GM12891 (cell line): Measurements from ENCODE around the gene PYGM.

Experiments used
- PAX5 ChIP-seq: IDR thresholded peaks from 2 replicates; pipeline ENCODE4 v1.6.1; 2011; ENCODE audit warnings: low read length, moderate library complexity, mild to moderate bottlenecking; ENCODE audit not compliant: insufficient read depth, severe bottlenecking
- POLR2A ChIP-seq: IDR thresholded peaks from 2 replicates; pipeline ENCODE4 v1.6.1; 2011; ENCODE audit warnings: low read depth, low read length, control low read depth
- POLR2AphosphoS5 ChIP-seq: IDR thresholded peaks from 2 replicates; pipeline ENCODE4 v1.6.1; 2011; ENCODE audit warnings: low read depth, low read length, control low read depth
- POU2F2 ChIP-seq: IDR thresholded peaks from 2 replicates; pipeline ENCODE4 v1.6.1; 2011; ENCODE audit warnings: low read depth, mild to moderate bottlenecking, control low read depth, low read length, moderate library complexity
- SPI1 ChIP-seq: IDR thresholded peaks from 2 replicates; pipeline ENCODE4 v1.6.1; 2011; ENCODE audit warnings: low read depth, low read length, control low read depth
- TAF1 ChIP-seq: IDR thresholded peaks from 2 replicates; pipeline ENCODE4 v1.6.1; 2011; ENCODE audit warnings: low read depth, low read length, control low read depth

DNA sequence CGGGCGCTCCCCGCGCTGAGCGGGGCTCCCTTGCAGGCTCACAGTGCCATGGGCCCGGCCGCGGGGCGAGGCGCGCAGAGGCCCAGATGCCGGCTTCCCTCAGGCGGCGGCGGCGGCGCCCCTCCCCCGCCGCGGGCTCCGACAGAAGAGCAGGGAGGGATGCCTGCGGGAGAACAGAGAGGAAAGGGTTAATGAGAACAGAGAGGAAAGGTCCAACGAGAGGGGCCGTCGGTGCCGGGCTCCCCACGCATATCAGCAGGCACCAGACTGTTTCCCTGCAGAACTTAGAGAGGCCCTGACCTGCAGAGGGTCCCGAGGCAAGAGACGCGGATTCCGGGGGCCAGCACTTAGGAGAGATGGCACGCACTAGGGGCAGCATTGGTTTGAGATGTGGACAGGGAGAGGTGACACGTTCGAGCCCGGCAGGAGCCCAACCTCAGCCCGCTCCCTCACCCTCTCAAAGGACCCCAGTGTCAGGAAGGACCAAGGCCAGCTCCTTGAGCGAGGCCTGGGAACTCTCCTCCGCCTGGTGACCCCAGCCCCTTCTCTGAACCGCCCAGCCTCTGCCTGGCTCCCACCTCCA is 45.9 kb downstream of the PYGM start:
- TF ChIP-seq TAF1 (no peak), POLR2A (no peak), PAX5 (no peak), POLR2AphosphoS5 (no peak), POU2F2 (no peak), SPI1 (no peak)
